Large intestine (tissue), 12 donors: ENCODE data around the gene NUBPL. TPM values are rescaled to one million over a fixed set of nuclear protein-coding genes. Genes with fewer than 3 reads are reported as not detected.

Source experiments
- DNase-seq, 2 donors: peaks; one replicate each; pipeline versions ENCODE4 v3.0.0 to v3.0.0-alpha.2; 2013
- H3K27ac ChIP-seq: one replicate; pipeline ENCODE4 v1.5.1; 2013; ENCODE audit warnings: low read length
- H3K27me3 ChIP-seq: 2 replicates; pipeline ENCODE4 v1.6.1; 2013; ENCODE audit warnings: low read length; ENCODE audit not compliant: control insufficient read depth, insufficient read depth
- H3K36me3 ChIP-seq: 2 replicates; pipeline ENCODE4 v1.6.1; 2013; ENCODE audit warnings: low read length; ENCODE audit not compliant: control insufficient read depth, insufficient read depth
- H3K4me1 ChIP-seq: one replicate; pipeline ENCODE4 v1.6.1; 2013; ENCODE audit warnings: low read length; ENCODE audit not compliant: control insufficient read depth, insufficient read depth
- H3K4me3 ChIP-seq: one replicate; pipeline ENCODE4 v1.5.1; 2013; ENCODE audit warnings: low read length
- H3K9me3 ChIP-seq: one replicate; pipeline ENCODE4 v1.6.1; 2013; ENCODE audit warnings: mild to moderate bottlenecking, low read depth, low read length, moderate library complexity; ENCODE audit not compliant: control insufficient read depth
- WGBS: methylation state at CpG from one replicate; pipeline ENCODE4 v1.1.5; 2013; ENCODE audit warnings: low lambda C conversion rate; ENCODE audit not compliant: insufficient coverage; 5-methylcytosine and 5-hydroxymethylcytosine counted together
- long read RNA-seq, 11 donors: transcript quantifications; one replicate each; lab custom pipeline, GENCODE V29; 2026
- polyA plus RNA-seq: library from polyadenylated mRNA; unstranded; fragments of 120-200 nt; gene quantifications from one replicate; pipeline ENCODE4 v1.2.1, GENCODE V29; 2013

Gene NUBPL, protein sequence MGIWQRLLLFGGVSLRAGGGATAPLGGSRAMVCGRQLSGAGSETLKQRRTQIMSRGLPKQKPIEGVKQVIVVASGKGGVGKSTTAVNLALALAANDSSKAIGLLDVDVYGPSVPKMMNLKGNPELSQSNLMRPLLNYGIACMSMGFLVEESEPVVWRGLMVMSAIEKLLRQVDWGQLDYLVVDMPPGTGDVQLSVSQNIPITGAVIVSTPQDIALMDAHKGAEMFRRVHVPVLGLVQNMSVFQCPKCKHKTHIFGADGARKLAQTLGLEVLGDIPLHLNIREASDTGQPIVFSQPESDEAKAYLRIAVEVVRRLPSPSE
- 12.1 TPM for polyA plus RNA-seq
- long read RNA-seq, donor 1, full-length matches to known transcripts, result 4 of 4 reads
- long read RNA-seq, donor 1, partial matches to known transcripts, result 0 of 4 reads
- long read RNA-seq, donor 1, other reads (novel, unspliced or antisense), result 0 of 4 reads
- long read RNA-seq, donor 2, full-length matches to known transcripts, result 13 of 13 reads
- long read RNA-seq, donor 2, partial matches to known transcripts, result 0 of 13 reads
- long read RNA-seq, donor 2, other reads (novel, unspliced or antisense), result 0 of 13 reads
- long read RNA-seq, donor 3, result 0 reads
- long read RNA-seq, donor 4, result 0 reads
- long read RNA-seq, donor 5, full-length matches to known transcripts, result 7 of 7 reads
- long read RNA-seq, donor 5, partial matches to known transcripts, result 0 of 7 reads
- long read RNA-seq, donor 5, other reads (novel, unspliced or antisense), result 0 of 7 reads
- long read RNA-seq, donor 6, full-length matches to known transcripts, result 9 of 9 reads
- long read RNA-seq, donor 6, partial matches to known transcripts, result 0 of 9 reads
- long read RNA-seq, donor 6, other reads (novel, unspliced or antisense), result 0 of 9 reads
- long read RNA-seq, donor 7, full-length matches to known transcripts, result 2 of 2 reads
- long read RNA-seq, donor 7, partial matches to known transcripts, result 0 of 2 reads
- long read RNA-seq, donor 7, other reads (novel, unspliced or antisense), result 0 of 2 reads
- long read RNA-seq, donor 8, full-length matches to known transcripts, result 7 of 7 reads
- long read RNA-seq, donor 8, partial matches to known transcripts, result 0 of 7 reads
- long read RNA-seq, donor 8, other reads (novel, unspliced or antisense), result 0 of 7 reads
- long read RNA-seq, donor 9, full-length matches to known transcripts, result 4 of 4 reads
- long read RNA-seq, donor 9, partial matches to known transcripts, result 0 of 4 reads
- long read RNA-seq, donor 9, other reads (novel, unspliced or antisense), result 0 of 4 reads
- long read RNA-seq, donor 10, full-length matches to known transcripts, result 4 of 4 reads
- long read RNA-seq, donor 10, partial matches to known transcripts, result 0 of 4 reads
- long read RNA-seq, donor 10, other reads (novel, unspliced or antisense), result 0 of 4 reads
- long read RNA-seq, donor 11, full-length matches to known transcripts, result 4 of 4 reads
- long read RNA-seq, donor 11, partial matches to known transcripts, result 0 of 4 reads
- long read RNA-seq, donor 11, other reads (novel, unspliced or antisense), result 0 of 4 reads

DNA sequence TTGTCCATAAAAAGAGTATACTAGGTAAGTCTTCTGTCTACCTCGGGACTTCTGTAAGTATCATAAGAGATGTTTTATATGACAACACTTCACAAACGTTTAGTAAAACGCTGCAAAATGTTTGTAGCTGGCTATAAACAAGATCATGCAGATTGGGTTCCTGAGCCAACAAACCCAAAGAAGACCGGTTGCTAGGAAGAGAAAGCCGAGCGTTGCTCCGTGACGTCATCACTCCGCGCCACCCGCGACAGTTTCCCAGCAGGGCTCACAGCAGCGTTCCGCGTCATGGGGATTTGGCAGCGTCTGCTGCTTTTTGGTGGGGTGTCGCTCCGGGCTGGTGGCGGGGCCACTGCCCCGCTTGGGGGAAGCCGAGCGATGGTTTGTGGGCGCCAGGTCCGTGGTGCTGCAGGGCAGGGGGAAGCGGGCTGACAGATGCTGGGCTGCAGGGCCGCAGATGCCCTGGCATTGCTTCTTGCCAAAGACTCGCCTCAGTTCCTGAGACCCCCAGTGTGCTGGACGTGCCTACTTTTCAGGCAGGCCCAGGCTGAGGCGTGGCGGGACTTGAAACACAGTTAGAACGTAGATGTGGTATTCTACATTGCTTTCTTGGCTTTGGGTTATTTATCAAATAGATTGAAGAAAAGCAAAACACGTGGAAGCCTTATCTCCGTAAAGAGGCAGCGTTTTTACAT is at the start of gene NUBPL:
NUBPL (plus strand) TSS at position 250 of the 692 bp plus-strand sequence; CDS start at position 286, 36 bp downstream.
- Histone ChIP-seq H3K27me3 (no peaks in the 10 kb centered on the region), H3K36me3 (no peaks in the 10 kb centered on the region), H3K9me3 (no peaks in the 10 kb centered on the region), H3K4me1 (no peaks in the 10 kb centered on the region), H3K27ac (peak within 1 kb of the TSS; percentile 74), H3K4me3 (peak within 1 kb of the TSS; percentile 86)
- no CpG with 5 or more reads among the region's 34 CpGs for WGBS
- DNase-seq, result peak; percentile 93 to 96

DNA sequence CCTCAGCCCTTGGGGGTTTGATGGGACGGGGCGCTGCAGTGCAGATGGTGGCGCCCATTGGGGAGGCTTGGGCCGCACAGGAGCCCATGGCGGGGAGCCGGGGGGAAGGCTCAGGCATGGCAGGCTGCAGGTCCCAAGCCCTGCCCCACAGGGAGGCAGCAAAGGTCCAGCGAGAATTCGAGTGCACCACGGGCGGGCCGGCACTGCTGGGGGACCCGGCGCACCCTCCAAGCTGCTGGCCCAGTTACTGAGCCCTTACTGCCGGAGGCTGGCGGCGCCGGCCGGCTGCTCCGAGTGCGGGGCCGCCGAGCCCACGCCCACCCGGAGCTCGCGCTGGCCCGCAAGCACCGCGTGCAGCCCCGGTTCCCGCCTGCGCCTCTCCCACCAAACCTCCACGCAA is 34.1 kb upstream of the NUBPL start:
- H3K27ac ChIP-seq, result no peak overlapping the region
- no CpG with 5 or more reads among the region's 33 CpGs for WGBS
- DNase-seq, result no peak
- no peaks in the 10 kb centered on the region for H3K27me3 ChIP-seq
- no peak overlapping the region for H3K4me3 ChIP-seq
- H3K4me1 ChIP-seq, result no peaks in the 10 kb centered on the region
- no peaks in the 10 kb centered on the region for H3K36me3 ChIP-seq
- peaks cover 6% of the 10 kb centered on the region for H3K9me3 ChIP-seq

DNA sequence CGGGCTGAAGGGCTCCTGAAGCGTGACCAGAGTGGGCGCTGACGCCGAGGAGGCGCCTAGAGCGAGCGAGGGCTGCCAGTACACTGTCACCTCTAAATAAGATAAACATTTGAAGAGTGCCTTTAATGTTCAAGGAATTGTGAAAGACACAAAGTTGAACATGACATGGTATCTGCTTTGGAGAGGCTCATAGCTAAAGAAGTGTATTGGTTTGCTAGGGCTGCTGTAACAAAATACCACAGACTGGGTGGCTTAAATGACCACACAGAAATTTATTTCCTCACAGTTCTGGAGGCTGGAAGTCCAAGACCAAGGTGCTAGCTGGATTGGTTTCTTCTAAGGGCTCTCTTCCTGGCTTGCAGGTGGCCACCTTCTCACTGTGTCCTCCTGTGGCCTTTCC is 33.7 kb upstream of the NUBPL start:
- no CpG with 5 or more reads among the region's 8 CpGs for WGBS

DNA sequence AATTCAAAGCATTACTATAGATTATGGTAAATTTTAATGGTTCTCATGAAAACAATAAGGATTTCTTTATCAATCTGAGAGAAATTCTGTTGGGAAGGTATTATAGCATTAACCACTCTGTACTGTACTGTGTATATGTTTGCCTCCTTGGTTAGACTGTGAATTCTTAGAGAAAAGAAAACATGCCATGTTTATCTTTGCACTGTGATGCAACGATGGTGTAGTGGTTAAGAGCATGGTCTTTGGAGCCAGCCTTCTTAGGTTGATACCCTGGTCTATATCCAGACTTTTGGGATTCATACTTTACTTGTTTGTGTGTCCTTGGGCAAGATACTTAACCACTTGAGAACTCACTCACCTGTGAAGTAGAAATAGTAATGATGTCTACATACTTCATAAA is 32.2 kb upstream of the NUBPL start:
- Histone ChIP-seq H3K4me3 (no peak overlapping the region), H3K9me3 (peaks cover 6% of the 10 kb centered on the region), H3K27ac (no peak overlapping the region), H3K36me3 (no peaks in the 10 kb centered on the region), H3K4me1 (no peaks in the 10 kb centered on the region), H3K27me3 (no peaks in the 10 kb centered on the region)
- no peak for DNase-seq
- WGBS, result no CpG with 5 or more reads among the region's 1 CpG

More for the DNA sequence above, 33.7 kb upstream of the NUBPL start:
- H3K36me3 ChIP-seq, result no peaks in the 10 kb centered on the region
- no peak overlapping the region for H3K27ac ChIP-seq
- H3K9me3 ChIP-seq, result peaks cover 6% of the 10 kb centered on the region
- no peak overlapping the region for H3K4me3 ChIP-seq
- no peaks in the 10 kb centered on the region for H3K4me1 ChIP-seq
- DNase-seq, result no peak
- no peaks in the 10 kb centered on the region for H3K27me3 ChIP-seq

DNA sequence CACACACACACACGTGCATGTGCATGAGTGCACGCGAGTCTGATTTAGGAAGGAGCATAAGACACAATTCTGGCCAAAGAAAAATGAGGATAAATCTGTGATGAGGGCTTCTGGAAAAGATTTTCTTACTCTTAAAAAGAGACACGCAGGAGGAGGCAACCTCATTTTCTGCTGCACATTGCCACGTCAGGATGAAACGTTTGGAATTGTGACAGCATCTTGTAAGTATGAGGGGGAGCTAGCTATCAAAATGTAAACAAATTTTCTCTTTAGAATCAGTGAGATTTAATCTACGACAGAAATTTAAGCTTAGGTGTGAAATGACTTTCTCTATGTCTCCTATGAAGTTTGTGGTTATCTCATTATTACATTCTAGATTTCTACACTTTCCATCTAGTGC is 31.1 kb upstream of the NUBPL start:
- H3K9me3 ChIP-seq, result peaks cover 6% of the 10 kb centered on the region
- 63% methylated on average over 5 of the region's 7 CpGs for WGBS
- no peak overlapping the region for H3K4me3 ChIP-seq
- DNase-seq, result no peak
- no peaks in the 10 kb centered on the region for H3K27me3 ChIP-seq
- H3K36me3 ChIP-seq, result no peaks in the 10 kb centered on the region
- H3K27ac ChIP-seq, result no peak overlapping the region
- H3K4me1 ChIP-seq, result no peaks in the 10 kb centered on the region

DNA sequence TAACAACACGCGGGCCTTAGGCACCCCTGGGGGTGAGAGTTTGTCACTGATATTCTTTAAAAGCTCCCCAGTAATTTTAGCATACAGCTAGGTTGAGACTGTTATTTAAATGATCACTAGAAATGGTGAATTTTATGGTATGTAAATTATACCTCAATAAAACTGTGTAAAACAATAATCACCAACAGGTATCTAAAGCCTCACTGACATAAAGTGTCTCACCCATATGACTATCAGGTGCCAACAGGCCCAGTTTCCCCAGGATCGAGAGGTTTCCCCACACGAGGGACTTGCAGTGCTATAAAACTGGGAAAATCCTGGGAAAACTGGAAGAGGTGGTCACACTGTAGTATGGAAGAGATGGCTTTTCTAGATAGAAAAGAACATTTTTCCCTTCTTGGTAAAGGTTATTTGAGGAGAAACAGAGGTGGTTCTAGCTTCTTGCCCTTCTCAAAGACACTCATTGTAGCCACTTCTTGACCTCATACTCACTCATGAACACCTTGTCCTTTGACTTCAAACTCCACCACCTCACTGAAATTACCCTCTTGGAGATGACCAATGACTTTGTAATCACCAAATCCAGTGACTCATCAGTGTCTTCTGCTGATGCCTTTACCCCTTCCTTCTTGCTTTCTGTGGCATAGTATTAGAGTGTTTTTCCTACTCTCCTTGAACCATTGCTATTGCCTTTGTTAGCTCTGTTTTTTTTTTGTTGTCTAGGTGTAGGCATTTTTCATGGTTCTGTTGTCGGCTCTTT is 24.8 kb upstream of the NUBPL start:
- H3K4me1 ChIP-seq, result no peaks in the 10 kb centered on the region
- H3K9me3 ChIP-seq, result no peaks in the 10 kb centered on the region
- no CpG with 5 or more reads among the region's 5 CpGs for WGBS
- H3K27me3 ChIP-seq, result no peaks in the 10 kb centered on the region
- H3K4me3 ChIP-seq, result no peak overlapping the region
- no peaks in the 10 kb centered on the region for H3K36me3 ChIP-seq
- H3K27ac ChIP-seq, result no peak overlapping the region
- DNase-seq, result no peak

DNA sequence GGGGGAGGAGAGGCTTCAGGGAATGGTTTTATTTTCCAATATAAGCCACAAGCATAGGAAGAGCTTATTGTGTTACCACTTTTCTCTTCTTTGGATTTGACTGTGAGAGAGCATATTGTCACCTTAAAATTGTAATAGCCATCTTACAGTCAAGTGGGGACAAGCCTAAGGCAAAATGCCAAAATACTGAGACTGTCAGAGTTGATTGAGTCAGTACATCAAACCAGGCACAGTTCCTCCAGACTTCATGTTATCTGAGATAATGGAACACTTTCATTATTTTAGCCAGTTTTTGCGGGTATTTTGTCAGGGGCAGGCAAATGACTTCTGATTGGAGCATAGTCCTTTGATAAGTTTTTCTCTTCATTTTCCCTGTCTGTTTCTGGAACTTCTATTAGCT is 19.5 kb upstream of the NUBPL start:
- H3K4me3 ChIP-seq, result no peak overlapping the region
- H3K36me3 ChIP-seq, result no peaks in the 10 kb centered on the region
- H3K27me3 ChIP-seq, result no peaks in the 10 kb centered on the region
- no peak for DNase-seq
- H3K9me3 ChIP-seq, result no peaks in the 10 kb centered on the region
- no peaks in the 10 kb centered on the region for H3K4me1 ChIP-seq
- H3K27ac ChIP-seq, result no peak overlapping the region
- no CpG with 5 or more reads among the region's 1 CpG for WGBS

DNA sequence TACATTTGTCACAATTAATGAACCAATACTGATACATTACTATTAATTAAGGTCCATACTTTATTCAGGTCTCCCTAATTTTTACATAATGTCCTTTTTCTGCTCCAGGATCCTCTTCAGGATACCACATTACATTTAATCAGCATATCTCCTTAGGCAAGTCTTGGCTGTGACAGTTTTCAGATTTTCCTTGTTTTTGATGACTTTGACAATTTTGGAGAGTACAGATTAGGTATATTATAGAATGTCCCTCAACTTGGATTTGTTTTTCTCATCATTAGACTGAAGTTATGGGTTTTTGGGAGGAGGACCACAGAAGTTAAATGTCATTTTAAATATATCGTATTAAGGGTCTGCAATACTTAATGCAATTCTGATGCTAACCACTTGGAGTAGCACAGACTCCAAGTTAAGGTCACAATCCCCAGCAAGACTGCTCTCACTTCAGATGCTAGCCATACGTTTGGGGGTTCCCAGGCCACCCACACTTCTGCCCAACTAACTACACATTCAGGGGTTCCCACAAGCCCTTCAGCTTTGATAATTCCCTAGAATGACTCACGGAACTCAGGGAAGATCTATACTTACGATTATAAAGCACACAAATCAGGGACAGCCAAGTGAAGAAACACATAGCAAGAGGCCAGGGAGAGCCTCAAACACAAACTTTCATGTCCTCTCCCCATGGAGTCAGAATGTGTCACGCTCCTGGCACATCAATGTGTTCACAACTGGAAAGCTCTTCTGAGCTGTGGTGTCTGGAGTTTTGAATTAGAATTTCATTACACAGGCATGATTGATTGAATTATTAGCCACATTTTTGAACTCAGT is 17.0 kb upstream of the NUBPL start:
- no peaks in the 10 kb centered on the region for H3K27me3 ChIP-seq
- H3K4me3 ChIP-seq, result no peak overlapping the region
- H3K4me1 ChIP-seq, result no peaks in the 10 kb centered on the region
- H3K9me3 ChIP-seq, result no peaks in the 10 kb centered on the region
- no peak overlapping the region for H3K27ac ChIP-seq
- no peak for DNase-seq
- no peaks in the 10 kb centered on the region for H3K36me3 ChIP-seq
- no CpG with 5 or more reads among the region's 5 CpGs for WGBS
